Suppressor macrophage treated with lipopolysaccharide for 4 hours (primary cell): ENCODE data around the gene ARHGAP29.
"Not testable (repeated sequence)": the region's sequence is repeated elsewhere in the genome, so short reads cannot be mapped to it uniquely, and the experiment has no call there.

ENCODE experiments used
- DNase-seq: peaks from one replicate; pipeline ENCODE4 v3.0.0-alpha.2; 2020

ARHGAP29 gene

DNA sequence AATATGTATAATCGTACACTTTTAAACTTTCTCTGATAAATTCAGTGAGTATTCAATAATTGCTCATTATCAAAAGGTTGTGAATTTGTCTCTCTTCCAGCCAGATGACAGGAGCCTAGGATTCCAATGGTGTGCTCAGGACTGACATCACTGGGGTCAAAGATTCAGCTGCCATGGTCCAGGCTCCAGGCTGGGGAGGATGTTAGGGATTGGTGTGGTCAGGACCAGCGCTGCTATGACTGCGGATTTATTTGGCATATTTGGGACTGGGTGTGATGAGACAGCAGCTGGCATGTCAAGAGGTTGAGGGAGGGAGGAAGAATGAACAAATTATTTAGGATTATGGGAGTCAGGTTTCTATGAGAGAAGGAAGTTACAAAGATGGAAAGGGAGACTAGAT lies 68.3 kb downstream of the ARHGAP29 start:
- DNase-seq = no peak

DNA sequence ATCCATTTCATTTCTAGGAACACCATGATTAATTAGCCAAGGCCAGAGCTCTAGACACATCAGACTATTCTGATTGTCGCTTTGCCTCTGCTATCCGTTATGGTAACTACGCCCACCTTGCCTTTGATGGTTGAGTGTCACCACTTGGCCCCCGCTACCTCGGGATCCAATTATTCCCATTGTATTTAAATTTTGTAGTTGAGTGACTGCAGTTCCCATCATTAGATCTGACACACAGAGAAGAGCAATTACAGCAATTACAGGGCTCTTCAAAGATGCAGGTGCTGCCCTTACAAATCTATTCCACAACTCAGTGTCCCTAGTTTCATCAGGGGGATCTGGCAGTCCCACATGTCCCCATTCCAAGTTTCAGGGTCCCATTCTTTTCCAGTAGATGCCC lies 71.5 kb downstream of the ARHGAP29 start:
- DNase-seq = no peak

DNA sequence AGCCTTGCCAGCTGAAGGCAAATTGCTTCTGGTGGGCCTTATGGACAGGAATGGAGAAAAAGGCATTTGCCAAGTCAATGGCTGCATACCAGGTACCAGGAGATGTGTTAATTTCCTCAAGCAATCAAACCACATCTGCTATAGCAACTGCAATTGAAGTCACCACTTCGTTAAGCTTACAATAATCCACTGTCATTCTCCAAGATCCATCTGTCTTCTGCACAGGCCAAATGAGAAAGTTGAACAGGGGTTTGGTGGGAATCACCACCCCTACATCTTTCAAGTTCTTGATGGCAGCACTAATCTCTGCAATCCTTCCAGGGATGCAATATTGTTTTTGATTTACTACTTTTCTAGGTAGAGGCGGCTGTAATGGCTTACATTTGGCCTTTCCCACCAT lies 72.5 kb downstream of the ARHGAP29 start:
- DNase-seq = not testable (repeated sequence)

DNA sequence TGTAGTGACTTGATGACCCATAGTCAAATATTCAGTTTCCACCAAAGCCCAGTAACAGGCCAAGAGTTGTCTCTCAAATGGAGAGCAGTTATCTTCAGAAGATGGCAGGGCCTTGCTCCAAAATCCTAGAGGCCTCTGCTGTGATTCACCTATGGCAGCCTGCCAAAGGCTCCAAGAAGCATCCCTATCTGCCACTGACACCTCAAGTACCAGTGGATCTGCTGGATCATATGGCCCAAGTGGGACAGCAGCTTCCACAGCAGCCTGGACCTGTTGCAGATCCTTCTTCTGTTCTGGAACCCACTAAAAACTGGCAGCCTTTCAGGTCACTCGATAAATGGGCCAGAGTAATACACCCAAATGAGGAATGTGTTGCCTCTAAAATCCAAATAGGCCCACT lies 73.3 kb downstream of the ARHGAP29 start:
- not testable (repeated sequence) for DNase-seq

DNA sequence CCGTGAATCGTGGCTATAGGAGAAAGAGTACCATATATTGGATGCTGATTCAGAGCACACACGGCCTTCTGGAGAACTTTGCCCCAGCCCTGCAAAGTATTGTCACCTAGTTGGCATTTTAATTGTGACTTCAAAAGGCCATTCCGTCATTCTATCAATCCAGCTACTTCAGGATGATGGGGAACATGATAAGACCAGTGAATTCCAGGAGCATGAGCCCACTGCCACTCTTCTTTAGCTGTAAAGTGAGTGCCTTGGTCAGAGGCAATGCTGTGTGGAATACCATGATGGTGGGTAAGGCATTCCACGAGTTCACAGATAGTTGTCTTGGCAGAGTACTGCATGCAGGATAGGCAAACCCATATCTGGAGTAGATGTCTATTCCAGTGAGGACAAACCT lies 74.1 kb downstream of the ARHGAP29 start:
- DNase-seq = not testable (repeated sequence)

DNA sequence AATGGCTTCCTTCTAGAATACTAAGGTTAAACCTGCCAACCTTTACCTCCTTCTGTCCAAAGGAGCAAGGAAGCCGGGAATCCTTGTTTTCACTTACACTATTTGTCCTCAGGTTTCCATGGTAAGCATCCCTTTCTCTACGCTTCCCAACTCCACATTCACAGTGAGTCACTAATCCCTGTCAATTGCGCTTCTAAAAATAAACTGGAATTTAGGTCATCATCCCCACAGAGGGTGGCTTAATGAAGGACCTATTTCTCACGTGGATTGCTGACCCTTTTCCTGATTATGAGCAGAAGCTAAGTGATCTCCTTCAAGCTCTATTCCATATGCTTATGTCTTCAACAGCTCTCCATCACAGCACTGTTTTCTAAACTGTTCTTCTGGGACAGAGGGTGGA lies 76.6 kb downstream of the ARHGAP29 start:
- DNase-seq = no peak

DNA sequence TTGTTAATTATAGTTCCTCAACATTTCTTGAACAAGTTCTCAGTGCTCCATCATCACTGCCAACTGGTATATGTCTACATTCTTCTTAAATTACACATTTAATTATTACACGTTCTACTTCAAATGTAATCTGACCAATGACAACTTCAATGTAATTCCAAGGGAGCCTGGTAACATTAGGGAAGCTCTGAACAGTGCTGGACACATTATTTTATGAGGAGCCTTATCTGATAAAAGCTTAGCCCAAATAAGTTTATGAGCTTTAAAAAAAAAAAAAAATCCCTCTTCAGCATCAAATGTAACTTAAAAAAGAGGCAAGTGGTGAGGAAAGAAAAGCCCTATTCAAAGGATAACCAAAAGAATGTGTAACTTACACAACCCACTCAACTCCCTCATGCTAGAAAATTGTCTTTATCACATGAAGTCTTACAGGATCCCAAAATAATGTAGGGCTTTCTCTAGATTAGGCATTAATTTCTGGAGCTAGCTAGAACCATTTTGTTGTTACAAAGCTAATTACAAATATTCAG lies 81.2 kb downstream of the ARHGAP29 start:
- no peak for DNase-seq

DNA sequence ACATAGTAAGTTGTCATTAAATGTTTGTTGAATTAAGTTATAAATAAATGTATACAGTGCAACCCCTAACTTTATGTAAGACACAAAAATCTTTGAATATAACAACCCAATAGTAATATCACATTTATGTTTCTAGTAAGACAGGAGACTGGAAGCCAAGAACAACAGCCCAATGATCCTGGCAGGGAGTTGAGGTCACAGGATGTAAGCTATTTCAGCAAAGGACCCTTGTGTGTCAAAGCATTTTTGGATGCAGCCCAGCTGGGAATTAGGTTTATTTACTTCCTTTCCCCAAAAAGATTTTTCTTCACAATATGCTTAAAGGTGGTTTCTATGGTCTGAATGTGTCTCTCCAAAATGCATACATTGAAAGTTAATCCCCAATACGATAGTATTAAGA lies 82.4 kb downstream of the ARHGAP29 start:
- no peak for DNase-seq

DNA sequence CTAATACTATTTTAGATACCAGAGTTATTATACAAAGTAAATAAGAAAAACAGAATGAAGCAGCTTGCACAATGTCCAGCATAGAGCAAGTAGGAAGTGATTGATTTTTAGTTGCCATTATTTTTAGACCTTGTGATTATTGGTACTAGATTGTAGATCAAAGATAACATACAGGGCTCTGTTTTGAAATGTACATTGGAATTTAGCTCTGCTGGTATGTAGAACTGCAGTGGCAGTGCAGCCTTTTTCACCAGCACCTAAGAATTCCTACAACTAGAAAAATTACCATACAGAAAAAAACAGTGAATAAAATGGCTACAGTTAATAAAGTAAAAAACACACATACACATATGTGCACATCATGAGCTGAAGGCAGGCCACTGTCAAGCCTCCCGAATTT lies 84.3 kb downstream of the ARHGAP29 start:
- DNase-seq = no peak

DNA sequence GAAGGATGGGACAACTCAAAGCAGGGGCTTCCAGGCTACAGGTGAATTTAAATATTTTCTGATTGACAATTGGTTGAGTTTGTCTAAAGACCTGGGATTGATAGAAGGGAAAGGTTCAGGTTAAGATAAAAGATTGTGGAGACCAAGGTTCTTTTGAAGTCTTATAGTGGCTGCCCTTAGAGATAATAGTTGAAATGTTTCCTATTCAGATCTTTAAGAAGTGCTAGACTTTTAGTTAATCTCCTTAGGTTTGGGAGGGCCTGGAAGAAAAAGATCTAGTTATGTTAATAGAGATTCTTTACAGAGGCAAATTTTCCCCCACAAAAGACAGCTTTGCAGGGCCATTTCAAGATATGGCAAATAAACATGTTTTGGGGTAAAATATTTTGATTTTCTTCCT lies 88.2 kb downstream of the ARHGAP29 start:
- DNase-seq = not testable (repeated sequence)

DNA sequence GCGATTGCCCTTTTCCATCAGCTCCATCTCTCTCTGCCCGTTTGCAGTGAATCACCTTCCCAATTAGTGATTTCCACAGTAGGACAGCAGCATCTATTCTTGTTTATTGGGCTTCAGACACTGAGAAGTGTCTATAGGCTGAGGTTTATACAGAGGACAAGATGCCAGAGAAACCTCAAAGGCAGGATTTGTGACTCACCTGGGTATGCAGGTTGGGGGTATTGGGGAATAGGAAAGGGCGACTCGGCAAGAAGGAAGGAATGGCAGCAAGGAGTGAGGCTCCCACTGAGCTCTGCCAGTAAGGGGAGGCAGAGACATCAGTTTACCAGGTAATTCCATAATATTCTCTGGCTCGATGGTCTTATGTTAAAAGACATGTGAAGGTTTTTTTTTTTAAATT lies 91.1 kb downstream of the ARHGAP29 start:
- DNase-seq = no peak

DNA sequence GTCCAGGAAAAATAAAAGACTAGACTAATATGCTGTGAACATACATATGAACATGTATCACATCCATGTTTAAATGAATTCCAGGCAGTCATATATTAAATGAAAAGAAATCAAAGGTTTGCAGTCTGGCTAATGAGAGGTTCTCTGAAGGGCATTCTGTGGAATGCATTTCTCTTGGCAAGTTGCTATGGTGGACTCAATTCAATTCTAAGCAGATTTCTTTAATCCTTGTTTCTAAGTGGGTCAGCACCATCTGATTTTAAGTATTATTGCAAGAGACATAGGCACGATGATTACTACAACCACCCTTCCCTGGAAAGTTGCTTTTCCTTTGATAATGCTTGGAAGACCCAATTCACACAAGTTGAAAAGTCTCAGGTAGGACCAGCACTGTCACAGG lies 92.5 kb downstream of the ARHGAP29 start:
- no peak for DNase-seq

DNA sequence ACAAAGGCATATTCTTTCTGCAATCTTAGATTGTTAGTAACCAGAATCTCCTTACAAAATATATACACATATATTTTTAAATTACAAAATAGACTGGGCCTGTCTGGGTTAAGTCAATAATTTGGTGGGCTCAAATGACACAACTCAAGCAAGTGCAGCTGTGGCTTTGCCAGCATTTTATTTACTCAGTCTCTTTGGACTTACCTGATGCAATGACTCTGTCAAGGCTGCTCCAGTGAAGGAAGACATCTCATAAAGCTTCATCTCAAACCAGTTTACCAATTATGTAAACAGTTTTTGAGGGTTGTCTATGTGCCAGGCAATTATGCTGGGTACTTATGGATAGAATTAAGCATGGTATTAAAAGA lies 93.6 kb downstream of the ARHGAP29 start:
- no peak for DNase-seq

DNA sequence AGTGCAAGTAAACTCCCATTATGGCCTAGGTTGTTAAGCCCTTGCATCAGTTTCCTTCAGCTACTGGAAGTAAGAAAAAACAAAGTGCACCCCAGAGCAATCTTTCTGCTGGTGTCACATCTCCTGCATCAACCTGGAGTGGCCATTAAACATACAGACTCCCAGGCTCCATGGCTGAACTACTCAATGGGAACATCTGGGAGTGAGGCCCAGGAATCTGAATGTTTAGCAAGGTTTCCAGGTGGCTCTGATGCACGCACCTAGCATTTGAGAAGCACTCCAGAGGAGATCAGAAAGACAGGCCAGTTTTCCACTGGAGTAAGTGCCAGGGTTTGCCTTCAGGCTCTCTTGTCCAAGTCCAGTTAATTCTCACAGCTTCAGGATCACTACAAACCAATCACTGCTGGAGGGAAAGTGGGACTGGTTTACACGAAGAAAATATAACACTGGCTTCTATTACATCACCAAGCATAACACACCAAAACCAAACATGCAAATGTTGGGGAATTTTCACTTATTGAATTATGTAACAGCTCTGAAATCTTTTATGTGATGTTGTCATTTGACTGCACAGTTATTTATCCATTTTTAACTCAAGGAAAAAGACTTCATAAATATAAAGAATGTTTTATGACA lies 94.1 kb downstream of the ARHGAP29 start:
- no peak for DNase-seq

DNA sequence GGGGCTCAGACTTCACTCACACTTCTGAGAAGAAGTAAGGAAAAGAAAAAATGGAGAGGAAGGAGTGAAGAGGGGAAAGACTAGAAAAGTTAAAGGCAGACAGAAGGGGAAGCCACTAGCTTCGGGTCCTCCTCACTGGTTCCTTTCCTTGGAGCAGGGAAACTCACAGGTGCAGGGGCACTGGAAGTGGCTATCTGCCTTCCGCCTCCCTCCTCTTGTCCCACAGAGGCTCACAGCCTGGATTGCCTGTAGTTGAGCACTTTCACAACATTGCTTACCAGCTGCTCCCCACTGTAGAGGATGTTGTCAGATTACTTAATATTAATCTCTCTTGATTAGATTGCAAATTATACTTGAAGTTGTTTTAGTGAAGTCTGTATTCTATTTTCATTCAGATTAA lies 94.8 kb downstream of the ARHGAP29 start:
- no peak for DNase-seq

DNA sequence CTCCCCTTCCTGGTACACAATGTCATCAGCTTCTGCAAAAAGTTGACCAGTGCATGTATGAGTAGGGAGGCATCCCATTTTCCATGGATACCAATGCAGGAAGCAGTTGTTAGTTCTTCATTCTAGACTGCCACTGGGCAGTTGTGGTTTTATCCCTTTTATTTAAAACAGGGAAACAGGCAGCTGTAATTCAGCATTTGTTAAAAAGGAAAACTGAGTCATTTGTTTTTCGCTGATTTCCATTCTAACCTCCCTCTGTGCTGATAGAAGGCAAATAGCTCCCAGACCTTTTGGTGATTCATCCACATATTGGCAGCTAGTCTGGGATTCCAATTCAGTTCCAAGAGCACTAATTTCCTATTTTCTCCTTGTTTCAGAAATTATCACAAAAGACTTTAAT lies 95.4 kb downstream of the ARHGAP29 start:
- no peak for DNase-seq

DNA sequence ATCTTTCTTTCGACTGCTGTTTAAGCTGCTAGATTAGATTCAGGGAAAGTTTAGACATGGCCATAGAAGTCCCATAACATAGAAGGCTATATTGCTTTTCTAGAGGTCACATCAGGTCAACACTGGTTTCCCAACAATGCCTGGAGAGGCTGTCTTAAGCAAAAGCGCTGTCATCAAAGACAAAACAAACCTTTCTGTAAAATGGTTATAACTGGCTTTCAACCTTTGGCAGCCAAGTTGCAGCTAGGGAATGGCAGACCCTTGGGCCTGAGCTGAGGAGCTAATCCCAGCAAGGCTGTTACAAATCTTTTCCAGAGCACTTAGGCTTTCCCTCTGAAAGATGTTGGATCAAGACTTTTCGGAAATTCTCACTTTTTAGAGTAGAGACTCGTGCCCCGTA lies 105.3 kb downstream of the ARHGAP29 start:
- DNase-seq = no peak

DNA sequence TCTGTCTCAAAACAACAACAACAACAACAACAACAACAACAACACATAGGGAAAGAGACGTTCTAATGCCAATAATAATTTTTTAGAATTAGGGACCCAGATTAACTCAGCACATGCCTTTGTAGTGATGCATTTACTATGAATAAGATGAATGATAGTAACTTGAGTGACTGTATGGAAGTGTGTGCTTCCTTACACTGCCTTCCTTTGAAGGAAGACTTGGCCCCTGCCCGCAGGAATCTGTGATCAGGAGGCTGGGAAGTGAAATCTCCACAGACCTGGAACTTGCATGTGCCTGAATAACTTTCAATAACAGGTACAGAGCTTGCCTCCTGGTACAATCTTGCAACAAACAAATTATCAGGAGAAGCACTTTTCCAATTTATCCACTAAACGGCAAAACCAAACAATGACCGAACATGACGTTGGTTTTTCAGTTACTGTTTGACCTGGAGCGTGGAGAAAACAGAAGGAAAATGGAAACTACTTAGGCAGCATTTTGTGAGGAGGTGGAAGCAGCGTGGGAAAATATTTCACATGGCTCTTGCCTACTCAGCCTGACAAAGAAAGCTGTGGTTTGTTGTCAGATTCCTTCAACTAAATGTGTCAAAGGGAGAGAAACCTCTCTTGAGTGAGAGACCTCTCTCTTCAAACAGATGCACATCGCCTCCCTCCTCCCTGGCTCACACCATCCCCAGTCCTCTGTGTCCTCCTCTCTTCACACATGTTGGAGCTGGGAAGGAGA lies 106.4 kb downstream of the ARHGAP29 start:
- DNase-seq = no peak

DNA sequence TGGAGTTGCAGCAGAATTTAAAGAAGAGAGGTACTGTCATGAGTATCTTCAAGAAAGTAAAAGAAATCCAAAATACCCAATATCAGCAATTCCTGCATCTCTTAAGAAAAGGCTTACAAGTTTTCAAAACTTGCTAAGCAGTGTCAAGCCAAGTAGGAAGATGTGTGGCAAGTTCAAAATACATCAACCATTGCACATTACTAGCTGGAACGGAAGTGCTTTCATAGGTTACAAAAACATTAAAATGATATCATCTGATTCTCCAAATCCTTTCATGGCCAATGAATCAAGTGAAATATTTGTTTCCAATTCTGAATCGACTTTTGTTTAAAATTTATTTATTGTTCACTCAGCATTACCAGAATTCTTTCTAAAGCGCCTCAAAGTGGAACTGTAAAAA lies 110.7 kb downstream of the ARHGAP29 start:
- DNase-seq = no peak

DNA sequence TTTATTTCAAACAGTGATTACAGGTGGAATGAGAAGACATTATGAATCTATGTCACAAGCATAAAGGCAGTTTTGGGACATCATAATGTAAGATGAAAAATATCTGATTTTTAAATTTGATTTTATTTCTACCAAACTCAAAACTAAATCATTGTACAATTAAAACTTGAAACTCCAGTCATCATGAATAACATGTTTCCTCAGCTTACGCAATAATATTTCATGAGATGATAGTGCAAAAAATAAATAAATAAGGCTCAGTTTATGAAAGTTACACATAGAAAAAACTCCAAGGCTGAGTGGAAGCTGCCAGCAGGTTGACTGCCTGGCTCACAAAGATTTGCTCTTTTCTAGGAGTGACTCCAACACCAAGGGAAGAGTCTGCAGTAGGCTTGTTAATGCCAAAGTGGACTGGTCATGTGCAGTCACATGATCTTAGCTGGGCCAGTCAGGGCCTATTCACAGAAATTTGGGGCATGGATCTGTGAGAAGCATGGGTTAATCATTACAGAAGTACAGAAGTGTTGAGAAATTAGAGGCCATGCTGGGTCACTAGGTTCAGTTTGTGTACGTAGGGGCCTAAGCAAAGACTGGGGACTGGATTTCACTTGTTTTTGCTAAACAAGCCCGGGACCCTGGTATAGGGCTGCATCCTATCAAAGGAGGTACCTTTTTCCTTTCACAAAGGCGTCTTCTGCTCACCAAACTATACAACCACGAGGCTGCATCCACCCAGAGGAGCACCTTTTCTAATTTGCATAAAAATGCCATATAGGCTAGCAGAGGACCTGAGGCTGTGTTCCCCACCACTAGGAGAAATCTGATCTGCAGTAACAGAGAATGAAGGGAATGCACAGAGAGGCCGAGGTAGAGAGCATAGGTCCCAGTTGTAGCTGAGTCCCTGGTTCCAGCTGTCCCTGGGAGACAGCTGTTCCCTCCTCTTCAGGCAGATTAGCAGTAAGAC lies 111.6 kb downstream of the ARHGAP29 start:
- DNase-seq = peak; percentile 4

DNA sequence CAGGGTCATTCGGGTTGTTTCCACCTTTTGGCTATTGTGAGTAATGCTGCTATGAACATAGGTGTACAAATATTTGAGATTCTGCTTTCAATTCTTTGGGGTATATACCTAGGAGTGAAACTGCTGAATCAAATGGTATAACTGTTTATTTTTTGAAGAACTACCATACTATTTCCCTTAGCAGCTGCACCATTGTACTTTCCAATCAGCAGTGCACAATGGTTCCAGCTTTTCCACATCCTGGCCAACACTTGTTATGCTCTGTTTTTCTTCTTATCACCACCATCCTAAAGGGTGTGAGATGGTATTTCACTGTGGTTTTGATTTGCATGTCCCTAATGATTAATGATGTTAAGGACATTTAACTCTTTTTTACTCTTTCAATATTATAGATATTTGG lies 112.8 kb downstream of the ARHGAP29 start:
- DNase-seq = no peak

DNA sequence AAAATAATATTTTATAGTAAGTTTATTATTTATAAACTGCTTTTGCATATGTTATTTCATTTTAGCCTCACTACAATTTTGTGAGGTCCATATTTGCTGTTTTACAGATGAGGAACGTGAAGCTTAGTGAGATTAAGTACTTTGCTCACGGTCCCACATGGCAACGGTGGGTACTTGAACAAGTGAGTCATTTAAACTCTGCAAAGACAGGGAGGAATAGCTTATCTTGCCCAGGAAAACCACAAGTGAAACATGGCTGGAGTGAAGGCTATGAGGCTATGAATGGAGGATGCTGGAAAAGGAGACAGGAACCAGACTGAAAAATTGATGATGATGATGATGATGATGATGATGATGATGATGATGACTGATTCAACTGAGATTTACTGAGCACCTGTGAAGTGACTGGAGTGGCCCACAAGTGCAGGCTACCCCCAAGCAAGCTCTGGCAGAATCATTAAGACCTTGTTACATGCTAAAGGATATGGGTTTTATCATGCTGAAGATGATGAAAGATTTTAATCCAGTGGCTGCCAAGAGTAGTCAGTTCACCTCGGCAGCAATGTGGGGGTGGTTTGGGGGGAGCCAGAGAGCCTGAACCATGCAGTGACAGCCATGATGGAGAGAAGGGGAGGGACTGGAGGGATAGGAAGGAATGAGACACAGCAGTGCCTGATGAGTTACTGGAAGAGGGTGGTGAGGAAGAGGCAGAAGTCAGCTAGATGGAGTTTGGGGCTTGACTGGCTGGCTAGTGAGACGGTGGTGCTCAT lies 115.0 kb downstream of the ARHGAP29 start:
- DNase-seq = no peak
